Panc1 (cell line): ENCODE measurements around the gene CAPN9.

Experiments used
- CTCF ChIP-seq: fragments of 450-650 bp; IDR thresholded peaks from 2 replicates; pipeline ENCODE4 v1.5.1; 2017; ENCODE audit warnings: mild to moderate bottlenecking
- POLR2AphosphoS5 ChIP-seq: IDR thresholded peaks from 2 replicates; pipeline ENCODE4 v1.6.1; 2012; ENCODE audit warnings: mild to moderate bottlenecking, low read depth, low read length, moderate library complexity
- REST ChIP-seq, 2 experiments: IDR thresholded peaks; 2 replicates each; pipeline ENCODE4 v1.6.1; 2011 to 2012; ENCODE audit warnings: low read depth in 2 of 2, control low read depth in 1 of 2, low read length in 1 of 2, mild to moderate bottlenecking in 1 of 2, moderate library complexity in 1 of 2; ENCODE audit not compliant: insufficient read depth in 1 of 2
- SIN3A ChIP-seq: IDR thresholded peaks from 2 replicates; pipeline ENCODE4 v1.6.1; 2012; ENCODE audit warnings: low read depth, mild to moderate bottlenecking, low read length, moderate library complexity, borderline replicate concordance; ENCODE audit not compliant: insufficient read depth

GRCh38 chr1:230824551-230824918 lies 77.3 kb downstream of the CAPN9 start:
- no peak for TF ChIP-seq CTCF
- TF ChIP-seq POLR2AphosphoS5 = no peak
- no peak for TF ChIP-seq SIN3A
- no peak for TF ChIP-seq REST (IDR thresholded peaks at IDR 0.05; ENCODE audit: insufficient read depth in 1 of 2, low read depth in 2 of 2, low read length in 1 of 2)
